HG03439 (cell line): ENCODE data around the gene PROX2.
A peak's percentile ranks its signal among the peaks of the same experiment; 100 is the strongest.

Experiments
- ATAC-seq: cut with Tn5 transposase; IDR thresholded peaks from one replicate; pipeline ENCODE4 v1.9.1; 2021; ENCODE audit warnings: mild to moderate bottlenecking, moderate library complexity; ENCODE audit not compliant: unreplicated experiment

PROX2 gene, protein sequence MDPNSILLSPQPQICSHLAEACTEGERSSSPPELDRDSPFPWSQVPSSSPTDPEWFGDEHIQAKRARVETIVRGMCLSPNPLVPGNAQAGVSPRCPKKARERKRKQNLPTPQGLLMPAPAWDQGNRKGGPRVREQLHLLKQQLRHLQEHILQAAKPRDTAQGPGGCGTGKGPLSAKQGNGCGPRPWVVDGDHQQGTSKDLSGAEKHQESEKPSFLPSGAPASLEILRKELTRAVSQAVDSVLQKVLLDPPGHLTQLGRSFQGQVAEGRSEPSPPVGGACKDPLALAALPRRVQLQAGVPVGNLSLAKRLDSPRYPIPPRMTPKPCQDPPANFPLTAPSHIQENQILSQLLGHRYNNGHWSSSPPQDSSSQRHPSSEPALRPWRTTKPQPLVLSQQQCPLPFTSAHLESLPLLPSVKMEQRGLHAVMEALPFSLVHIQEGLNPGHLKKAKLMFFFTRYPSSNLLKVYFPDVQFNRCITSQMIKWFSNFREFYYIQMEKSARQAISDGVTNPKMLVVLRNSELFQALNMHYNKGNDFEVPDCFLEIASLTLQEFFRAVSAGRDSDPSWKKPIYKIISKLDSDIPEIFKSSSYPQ

DNA sequence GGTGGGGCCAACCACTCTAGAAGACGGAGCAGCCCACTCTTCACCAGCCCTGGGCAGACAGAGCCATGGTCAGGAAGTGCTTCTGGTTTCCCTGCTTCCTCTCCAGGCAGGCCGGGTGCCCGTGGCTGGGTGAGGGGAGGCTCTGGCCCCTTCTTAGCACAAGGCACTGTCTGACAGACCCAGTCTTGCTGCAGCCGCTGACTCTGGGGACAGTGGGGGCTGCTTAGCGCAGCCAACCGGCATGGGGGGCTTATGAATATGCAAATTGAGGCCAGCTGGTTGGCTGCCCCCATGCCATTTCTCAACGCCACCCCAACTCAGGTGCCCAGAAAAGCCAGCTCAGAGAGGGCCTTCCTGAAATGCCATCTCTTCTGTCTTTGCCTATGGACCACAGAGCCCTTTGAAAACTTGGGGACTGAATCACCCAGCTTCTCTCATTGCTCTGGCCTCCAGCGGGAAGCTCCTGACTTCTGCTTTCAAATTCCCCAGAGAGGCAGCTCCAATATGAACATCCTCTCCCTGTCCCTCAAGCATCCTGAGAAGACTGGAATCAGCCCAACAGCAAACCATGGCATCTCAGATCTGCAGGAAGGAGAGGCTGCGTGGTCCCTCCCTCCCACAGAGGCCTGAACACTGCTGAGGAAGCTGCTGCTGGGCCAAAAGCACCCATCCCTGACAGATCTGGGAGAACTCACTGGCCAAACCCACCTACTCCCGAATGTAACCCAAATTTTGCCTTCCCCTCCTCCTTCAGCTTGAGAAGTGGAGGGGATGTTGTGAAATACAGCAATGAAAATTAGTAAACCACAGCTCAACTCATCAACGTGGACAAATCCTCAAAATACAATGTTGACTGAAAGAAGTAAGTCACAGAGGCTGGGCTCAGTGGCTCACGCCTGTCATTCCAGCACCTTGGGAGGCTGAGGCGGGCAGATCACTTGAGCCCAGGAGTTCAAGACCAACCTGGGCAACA lies at the start of gene PROX2:
TSS of gene PROX2 (minus strand) at position 205 of the 973 bp plus-strand sequence. CDS start 12,311 bp downstream, outside the sequence.
- no peak for ATAC-seq

DNA sequence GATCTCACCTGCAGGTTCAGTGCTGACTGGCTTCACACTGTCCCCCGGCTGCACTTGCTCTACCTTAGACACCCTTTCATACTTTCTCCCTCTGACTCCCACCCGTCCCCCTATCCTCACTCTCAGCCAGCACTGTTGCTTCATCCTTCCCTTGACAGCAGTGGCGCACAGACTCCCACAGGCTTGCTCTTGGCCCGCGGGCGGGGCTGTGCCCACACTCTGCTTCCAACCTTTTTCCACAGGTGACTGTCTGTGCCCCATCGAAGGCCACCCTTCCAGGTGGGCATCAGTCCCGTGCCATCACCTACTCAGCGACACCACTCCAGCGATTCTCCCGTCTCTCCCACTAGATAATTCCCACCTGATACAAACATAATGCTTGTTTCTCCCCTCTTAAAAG lies 48.1 kb upstream of the PROX2 start:
- no peak for ATAC-seq

DNA sequence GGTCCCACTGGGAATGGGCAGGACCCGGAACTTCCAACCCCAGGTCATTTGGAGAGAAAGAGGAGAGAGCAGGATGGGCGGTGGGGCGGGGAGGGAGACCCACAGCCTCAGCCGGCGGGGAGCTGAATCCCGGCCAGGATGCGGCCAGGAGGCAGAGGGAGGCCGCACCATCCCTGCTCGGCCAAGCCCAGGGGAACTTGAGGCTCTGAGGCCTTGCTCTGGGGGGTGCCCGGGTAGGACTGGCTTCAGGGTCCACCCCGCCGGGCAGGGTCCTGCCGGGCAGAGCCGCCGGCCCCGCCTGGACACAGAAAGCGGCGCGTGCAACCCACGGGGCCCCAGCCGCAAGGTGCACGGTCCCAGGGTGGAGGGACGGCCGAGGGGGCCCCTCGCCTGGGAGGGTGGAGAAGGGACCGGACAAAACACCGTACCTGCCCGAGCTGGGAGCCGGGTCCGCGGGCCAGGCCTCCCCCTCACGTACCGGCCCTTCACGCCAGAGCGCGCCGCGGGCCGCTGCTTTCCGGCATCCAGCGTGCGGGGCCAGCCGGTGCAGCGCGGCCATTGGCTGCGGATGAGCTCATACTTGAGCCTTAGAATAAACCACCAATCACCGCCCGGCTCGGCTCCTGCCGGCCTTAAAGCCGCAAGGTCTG lies 46.9 kb upstream of the PROX2 start, which contains the start of gene RPS6KL1:
TSS of gene RPS6KL1 (minus strand) at position 509 of the 650 bp plus-strand sequence. CDS start 1,719 bp downstream, outside the sequence.
- ATAC-seq = peak; percentile 93

DNA sequence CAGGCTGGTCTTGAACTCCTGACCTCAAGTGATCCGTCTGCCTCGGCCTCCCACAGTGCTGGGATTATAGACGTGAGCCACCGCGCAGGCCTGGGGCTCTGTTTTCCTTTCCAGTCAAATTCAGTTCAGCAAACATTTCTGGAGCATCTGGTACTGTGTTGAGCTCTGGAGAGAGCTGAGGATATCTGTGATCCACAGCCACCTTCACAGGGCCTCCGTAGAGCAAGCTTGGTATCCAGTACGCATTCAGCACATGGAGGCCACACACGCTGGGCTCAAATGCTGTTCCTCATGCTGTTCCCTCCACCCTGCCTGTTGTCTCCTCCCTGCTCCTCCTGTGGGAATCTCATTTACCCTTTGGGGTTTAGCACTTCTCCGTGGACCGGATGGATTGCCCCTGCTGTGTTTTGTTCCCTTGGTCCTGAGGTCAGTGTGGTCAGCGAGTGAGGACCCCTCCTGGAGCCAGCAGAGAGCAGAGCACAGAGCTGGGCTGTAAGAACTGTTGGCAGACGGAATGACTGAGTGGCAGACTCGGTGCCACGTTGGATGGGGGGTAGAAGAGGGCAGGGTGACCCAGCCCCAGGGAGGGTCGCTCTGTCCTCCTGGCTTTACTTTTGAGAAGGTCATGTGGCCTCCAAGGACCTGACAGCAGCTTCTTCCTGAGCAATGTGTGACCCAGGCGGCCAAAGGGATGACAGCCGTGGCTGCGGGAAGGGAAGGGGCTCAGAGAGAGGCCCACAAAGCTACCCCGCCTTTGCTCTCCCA lies 46.2 kb upstream of the PROX2 start:
- no peak for ATAC-seq

DNA sequence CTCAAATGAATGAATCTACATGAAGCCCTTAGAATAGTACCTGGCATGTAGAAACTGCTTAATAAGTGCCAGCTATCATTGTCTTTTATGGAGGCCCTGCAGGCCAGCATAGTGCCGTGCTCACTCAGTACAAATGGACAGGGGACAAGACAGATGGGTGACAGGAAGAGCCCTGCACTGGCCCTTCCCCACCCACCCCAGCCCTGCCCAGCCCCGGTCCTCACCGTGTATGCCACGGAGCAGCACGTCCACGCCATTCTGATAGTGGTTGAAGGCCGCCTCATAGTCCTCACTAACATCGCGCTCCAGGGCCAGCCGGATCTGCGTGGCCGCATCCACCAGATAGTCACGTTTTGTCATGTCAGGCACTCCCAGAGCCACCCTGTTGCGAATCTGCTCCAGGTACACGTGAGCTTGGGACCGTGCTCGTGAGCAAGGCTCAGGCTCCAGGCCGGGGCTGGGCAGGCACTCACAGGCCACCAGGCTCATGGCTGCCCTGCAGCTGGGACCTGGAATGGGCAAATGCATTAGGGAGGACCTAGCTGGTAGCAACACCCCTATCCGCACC lies 45.2 kb upstream of the PROX2 start:
- no peak for ATAC-seq

DNA sequence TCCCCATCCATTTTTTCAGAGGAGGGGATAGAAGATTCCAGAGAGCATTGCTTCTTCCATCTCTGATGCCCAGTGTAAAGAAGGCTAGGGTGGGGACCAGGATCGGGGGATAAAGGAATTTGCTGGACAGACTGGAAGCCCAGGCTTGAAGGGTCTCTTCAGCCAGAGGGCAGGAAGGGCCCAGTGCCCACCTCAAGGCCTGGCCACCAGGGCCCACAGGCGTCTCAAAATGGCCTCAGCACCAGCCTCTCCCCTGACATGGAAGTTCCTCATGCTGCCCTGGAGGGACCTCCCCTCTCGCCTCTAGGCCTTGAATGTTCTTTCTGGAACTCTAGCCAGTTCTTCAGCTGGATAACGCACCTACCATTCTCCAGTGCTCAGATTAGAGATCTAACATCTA lies 44.3 kb upstream of the PROX2 start:
- ATAC-seq = no peak

DNA sequence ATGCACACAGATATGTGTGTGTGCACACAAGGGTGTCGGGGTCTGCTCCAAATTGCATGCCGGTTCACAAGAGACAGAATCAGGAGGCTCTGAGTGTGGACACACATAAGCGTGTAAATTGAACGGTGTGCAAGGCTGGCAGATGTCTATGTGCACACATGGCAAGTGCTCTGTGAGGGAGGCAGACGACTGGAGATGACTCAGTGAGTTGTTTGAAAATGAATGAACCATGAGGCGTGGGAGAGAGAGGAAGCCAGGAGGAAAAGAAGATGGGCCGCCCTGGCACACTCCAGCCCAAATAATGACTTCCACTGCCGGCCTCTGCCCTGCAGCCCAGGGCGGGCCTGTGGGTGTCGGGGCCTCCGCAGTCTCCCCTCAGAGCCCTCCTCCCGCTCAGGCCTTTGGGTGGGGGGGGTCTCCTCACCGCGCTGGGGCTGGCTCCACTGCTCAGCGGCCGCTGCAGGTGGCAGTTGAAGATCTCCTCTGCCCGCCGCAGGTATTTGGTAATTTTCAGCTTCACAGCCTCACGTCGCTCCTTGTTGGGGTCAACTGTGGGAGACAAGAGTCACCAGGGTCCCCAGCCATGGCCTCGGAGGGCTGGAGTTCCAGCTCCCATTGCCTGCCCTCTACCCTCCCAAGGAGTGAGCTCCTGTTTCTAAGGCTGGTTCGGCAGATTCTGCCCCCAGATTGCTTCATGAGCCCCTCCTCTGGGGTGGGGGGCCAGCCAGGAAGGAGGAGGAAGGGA lies 43.6 kb upstream of the PROX2 start:
- no peak for ATAC-seq

DNA sequence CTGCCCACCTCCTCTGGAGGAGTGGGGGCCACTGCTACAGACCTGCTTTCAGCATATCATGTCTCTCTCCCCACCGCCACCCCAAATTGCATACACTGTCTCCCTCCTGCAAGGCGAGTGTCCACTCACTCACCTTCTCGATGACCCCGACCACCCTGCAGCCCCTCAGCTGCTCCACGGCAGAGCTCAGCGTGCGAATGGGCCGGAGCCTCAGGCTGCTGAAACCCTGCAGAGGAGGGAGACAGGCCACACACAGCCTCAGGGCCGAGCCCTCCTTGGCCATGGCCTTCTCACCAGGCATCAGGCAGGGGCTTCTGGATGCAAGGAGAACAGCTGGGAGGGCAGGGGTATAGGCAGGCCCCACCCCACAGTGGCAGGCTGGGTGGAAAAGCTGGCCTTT lies 42.4 kb upstream of the PROX2 start:
- ATAC-seq = no peak

DNA sequence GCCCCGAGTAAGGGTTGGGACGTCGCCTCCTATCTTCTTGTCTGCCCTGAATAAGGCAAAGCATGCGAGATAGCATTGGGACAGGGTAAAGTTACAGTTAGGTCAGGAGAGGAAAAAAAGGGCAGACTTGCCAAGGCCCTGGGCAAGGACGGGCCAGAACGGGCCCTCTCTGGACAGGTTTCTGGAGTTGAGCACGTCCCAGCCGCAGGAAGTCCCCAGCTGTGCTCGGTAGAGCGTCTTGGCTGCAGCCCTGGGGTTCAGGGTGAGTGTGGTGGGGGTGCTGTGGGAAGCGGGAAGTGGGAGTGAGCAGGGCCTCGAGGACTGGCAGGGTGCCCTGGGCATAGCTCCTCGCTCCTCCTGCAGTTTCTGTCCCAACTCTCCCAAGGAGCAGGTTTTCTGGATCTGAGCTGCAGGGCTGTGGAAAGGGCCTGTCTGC lies 41.7 kb upstream of the PROX2 start:
- ATAC-seq = no peak

DNA sequence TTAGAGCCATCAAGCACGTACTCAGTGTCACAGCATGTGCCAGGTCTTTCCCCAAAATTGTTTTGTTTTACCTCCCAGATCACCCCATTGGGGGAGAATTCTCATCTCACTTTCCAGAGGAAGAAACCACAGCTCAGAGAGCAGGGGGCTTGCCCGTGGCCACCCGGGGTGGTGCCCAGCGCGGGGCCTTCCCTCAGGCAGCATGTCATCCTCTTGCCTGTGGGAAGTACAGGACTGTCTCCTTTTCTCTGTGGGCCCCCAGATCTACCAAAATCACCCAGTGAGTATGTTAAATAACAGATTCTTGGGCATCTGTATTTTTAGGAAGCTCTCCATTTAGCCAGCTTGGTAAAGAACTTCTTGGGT lies 41.2 kb upstream of the PROX2 start:
- no peak for ATAC-seq

DNA sequence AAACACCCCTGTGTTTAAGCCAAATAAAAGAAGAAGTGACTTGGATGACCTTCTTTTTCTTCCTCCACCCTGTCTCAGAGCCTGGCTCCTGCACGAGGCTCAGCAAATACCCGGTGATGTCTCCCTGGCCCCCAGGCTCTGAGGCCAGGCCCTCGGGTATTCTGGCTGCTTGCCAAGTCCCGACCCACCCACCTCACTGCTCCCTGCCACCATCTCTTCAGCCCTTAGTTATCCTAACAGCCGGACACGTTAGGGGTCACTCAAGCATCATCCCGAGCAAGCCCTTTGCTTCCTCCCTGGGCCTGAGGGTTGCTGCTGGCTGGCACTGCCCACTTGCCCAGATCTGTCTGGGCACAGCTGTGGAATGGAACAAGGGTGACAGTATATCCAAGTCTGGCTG lies 39.9 kb upstream of the PROX2 start:
- ATAC-seq = no peak

DNA sequence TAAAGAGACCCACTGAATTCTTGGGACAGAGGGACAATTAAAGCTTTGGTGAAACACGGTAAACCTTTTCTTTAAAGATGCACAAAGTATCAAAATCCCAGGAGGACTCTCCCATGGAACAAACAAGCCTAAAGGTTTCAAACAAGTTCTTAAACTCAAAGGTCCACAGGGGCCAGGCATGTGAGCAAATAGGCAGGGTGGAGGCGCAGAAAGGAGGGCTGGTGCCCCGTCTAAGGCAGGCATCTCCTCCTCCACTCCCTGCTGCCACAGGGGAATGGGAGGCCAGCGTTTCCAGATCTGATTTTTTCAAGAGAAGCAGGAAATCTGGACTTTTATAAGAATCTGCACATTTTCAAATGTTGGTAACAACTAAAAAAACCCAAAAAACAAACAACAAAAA lies 39.5 kb upstream of the PROX2 start:
- no peak for ATAC-seq

DNA sequence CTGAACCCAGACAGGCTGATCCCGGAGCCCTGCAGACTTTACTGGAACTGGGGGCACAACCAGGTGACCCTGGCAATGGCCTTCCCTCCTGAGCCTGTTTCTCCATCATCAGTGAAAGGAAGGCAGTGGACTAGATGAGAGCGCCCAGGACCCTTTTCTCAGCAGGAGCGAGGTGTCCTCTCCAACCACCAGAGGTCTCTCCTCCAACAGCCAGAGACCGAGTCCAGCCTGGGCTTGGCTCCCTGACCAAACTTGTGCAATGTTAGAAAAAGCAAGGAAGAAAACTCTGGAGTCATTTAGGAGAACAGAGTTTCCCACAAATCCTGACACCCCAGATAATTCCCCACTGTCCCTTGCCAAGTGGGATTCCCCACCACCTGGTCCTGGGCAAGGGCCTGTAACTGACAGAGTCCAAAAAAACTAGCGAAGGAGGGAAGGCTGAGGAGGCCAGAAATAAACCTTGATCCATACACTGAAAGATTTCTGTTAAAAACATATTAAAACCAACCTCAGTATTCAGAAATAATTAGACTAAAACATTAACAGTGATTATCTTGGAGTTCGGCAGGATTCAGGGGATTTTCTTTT lies 38.1 kb upstream of the PROX2 start:
- ATAC-seq = no peak

DNA sequence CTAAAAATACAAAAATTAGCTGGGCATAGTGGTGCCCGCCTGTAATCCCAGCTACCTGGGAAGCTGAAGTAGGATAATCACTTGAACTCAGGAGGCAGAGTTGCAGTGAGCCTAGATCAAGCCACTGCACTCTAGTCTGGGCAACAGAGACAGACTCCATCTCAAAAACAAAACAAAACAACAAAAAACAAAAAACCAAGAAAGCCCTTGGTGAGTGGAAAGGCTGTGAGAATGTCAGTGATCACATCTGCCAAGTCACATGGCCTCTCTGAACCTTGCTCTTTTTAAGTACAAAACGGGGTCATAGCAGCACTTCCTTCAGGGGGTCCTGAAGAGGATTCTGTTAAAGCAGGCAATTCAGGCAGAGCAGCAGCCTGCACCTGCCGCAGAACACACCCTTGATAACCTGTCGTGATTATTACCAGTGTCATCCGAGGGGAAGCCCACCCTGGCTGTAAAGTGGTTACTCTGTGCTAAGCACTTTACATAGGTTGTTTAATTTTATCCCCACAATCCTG lies 37.5 kb upstream of the PROX2 start:
- ATAC-seq = no peak

DNA sequence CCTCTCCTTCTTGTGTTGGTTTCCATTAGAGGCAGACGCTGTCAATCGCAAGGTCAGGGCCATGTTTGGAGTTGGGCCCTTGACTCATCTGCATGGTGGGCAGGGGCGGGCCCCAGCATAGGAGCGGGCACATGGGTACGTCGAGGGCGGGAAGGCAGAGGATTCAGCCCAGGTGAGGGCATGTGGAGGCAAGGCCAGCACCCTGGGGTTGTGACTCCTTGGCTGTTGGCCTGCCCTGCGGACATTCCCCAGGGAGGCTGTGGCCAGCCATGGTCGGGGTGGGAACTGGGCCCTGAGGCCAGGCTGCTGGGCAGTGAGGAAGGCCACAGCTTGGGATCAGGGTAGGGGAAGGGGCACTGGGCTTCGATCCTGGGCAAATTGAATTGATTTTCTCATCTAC lies 36.9 kb upstream of the PROX2 start:
- no peak for ATAC-seq

DNA sequence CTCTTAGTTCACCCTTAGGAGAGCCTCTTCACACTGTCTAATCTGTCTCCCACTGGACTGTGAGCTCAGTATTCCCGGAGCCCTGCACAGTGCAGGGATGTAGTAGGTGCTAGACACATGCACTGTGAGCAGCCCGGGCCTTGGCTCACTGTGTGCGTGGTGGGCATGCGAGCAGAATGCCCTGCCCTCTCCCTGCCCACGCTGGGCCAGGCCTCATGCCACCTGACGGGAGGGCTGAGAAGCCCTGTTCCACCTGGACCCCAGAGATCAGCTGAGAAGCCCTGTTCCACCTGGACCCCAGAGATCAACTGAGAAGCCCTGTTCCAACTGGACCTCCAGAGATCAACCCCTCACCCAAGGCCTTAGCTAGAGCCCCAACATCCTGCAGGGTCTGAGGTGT lies 36.2 kb upstream of the PROX2 start:
- ATAC-seq = no peak

DNA sequence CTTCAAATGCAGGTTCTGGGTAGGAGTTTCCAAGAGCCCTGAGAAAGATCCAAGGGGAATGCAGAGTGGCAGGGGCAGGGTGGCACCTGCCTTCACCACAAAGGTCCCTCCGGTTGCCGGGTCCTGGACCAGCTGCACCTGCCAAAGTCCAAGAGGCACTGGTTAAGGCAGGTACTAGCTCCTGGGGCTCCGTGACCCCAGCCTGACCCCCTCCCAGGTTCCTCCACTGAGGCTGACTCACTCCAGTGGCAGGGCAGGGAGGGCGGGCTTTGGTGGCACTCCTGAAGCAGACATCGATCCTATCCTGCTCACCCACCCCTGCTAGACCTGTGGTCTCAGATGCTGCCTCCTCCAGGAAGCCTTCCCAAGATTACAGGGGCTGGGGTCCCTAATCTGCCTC lies 35.8 kb upstream of the PROX2 start:
- ATAC-seq = no peak

DNA sequence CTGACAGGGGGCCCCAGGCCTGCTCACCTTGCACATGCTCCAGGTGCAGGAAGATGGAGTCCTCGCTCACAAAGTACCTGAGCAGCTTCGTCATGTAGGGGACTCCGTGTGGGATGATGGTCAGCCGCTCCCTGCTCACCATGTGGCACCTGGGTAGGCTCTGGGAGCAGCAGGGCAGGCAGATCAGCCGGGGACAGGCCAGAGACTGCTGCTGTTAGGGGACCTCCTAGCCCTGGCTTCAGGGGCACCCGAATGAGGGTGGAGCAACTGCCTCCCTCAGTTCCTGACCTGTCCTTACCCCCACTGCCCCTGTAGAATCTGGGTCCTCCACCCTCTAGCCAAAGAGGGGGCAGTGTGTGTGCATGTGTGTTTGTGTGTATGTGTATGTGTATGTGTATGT lies 35.3 kb upstream of the PROX2 start:
- no peak for ATAC-seq
